ENCODE measurements around the gene TEX22.

TEX22 gene

GRCh38 chr14:105380756-105381155, 17.6 kb upstream of the TEX22 start:
- TF ChIP-seq, protein P1, sequence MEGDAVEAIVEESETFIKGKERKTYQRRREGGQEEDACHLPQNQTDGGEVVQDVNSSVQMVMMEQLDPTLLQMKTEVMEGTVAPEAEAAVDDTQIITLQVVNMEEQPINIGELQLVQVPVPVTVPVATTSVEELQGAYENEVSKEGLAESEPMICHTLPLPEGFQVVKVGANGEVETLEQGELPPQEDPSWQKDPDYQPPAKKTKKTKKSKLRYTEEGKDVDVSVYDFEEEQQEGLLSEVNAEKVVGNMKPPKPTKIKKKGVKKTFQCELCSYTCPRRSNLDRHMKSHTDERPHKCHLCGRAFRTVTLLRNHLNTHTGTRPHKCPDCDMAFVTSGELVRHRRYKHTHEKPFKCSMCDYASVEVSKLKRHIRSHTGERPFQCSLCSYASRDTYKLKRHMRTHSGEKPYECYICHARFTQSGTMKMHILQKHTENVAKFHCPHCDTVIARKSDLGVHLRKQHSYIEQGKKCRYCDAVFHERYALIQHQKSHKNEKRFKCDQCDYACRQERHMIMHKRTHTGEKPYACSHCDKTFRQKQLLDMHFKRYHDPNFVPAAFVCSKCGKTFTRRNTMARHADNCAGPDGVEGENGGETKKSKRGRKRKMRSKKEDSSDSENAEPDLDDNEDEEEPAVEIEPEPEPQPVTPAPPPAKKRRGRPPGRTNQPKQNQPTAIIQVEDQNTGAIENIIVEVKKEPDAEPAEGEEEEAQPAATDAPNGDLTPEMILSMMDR (conservative IDR thresholded peaks at IDR 0.05; ENCODE audit: low read depth, low read length): no peak
- no peak for DNase-seq (ENCODE audit: low read depth)
- no peak overlapping the region for H3K4me3 ChIP-seq (ENCODE audit: low read depth, low read length)

GRCh38 chr14:105381446-105382342, 16.6 kb upstream of the TEX22 start:
- TF ChIP-seq, protein P1 (conservative IDR thresholded peaks at IDR 0.05; ENCODE audit: low read depth, low read length): no peak
- DNase-seq (ENCODE audit: low read depth): no peak
- H3K4me3 ChIP-seq (ENCODE audit: low read depth, low read length): no peak overlapping the region

DNA sequence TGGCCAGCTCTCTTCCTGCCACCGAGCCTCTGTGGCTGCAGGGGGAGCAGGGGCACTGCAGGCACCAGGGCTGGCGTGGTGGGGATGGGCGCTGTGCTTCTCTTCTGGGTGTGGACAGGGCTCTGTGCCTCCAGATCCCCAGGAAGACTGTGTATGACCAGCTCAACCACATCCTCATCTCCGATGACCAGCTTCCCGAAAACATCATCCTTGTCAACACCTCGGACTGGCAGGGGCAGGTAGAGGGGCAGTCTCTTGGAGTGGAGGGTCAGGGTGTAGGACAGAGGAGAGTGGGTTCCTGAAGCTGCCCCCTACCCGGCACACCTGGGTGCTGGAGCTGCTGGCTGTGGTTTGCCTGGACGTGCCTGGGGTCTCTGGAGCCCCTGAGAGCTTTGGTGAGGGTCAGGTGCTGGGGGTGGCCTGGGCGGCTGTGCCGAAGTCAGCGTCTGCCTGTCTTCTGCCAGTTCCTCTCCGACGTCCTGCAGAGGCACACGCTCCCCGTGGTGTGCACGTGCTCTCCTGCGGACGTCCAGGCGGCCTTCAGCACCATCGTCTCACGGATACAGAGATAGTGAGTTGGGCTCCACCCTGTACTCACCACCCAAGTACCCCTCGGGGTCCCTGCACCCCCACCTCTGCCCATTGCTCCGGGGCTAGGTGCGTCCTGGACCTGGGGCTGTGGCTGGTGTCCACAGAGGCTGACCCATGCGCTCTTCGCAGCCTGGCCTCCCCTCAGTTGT, 15.8 kb upstream of the TEX22 start:
- no peak for DNase-seq (ENCODE audit: low read depth)
- H3K4me3 ChIP-seq (ENCODE audit: low read depth, low read length): no peak overlapping the region
- TF ChIP-seq, protein P1 (conservative IDR thresholded peaks at IDR 0.05; ENCODE audit: low read depth, low read length): no peak

DNA sequence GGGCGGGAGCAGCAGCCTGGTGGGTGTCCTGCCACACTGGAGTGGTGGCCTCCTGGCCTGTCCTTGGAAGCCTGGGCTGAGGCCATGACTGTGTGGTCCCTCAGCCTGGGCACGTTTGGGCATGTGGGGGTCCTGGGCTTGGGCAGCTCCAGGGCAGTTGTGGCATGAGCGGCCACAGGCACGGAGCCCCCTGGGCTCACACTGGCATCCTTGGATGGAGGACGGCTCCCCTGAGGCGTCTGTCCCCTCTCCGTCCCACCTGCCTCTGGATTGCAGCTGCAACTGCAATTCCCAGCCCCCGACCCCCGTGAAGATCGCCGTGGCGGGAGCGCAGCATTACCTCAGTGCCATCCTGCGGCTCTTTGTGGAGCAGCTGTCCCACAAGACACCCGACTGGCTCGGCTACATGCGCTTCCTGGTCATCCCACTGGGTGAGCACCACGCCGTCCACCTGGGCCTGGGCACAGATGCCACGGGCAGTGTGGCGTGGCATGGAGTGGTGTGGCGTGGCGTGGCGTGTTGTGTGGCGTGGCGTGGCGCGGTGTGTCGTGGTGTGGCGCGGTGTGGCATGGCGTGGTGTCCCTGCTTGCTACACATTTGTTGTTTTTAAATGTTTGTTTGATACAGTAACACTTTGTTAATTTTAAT, 15.1 kb upstream of the TEX22 start:
- H3K4me3 ChIP-seq (ENCODE audit: low read depth, low read length): no peak overlapping the region
- DNase-seq (ENCODE audit: low read depth): no peak
- TF ChIP-seq, protein P1 (conservative IDR thresholded peaks at IDR 0.05; ENCODE audit: low read depth, low read length): no peak

DNA sequence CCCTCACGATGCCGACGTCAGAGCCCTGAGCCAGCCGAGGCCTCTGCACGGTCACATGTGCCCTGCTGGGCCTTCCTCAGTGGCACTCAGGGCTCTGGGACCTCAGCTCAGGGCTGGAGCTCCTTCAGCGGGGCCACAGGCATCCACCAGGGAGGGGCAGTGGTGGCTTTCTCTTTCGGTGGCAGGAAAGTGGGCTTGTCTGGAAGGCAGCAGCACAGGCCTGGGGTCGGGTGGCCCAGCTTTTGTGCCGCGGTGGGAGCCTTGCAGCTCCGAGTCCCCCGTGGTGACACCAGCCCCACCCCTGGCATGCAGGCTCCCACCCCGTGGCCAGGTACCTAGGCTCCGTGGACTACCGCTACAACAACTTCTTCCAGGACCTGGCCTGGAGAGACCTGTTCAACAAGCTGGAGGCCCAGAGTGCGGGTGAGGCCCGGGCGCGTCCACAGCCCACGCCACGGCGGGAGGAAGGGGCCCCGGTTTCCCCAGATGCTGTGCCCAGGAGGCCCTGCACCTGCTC, 14.2 kb upstream of the TEX22 start:
- TF ChIP-seq, protein P1 (conservative IDR thresholded peaks at IDR 0.05; ENCODE audit: low read depth, low read length): no peak
- DNase-seq (ENCODE audit: low read depth): no peak
- no peak overlapping the region for H3K4me3 ChIP-seq (ENCODE audit: low read depth, low read length)

GRCh38 chr14:105384605-105385321, 13.6 kb upstream of the TEX22 start:
- H3K4me3 ChIP-seq (ENCODE audit: low read depth, low read length): no peak overlapping the region
- TF ChIP-seq, protein P1 (conservative IDR thresholded peaks at IDR 0.05; ENCODE audit: low read depth, low read length): no peak
- no peak for DNase-seq (ENCODE audit: low read depth)

Data from choroid plexus epithelial cell (primary cell).